HL-60/S4 treated with retinoic acid at 250 ng/mL for 4 days and 3 days (cell line): Measurements from ENCODE around the gene PJVK.
"Not testable (repeated sequence)": the region's sequence is repeated elsewhere in the genome, so short reads cannot be mapped to it uniquely, and the experiment has no call there.

ENCODE experiments used
- in situ Hi-C: fragments of 300-500 bp; cut with MboI; formaldehyde crosslinking; loops from 2 replicates; pipeline ENCODE4 v1.7.0; 2022; ENCODE audit warnings: low sequenced_read_pairs

PJVK gene

GRCh38 chr2:178428396-178428806 is 22.8 kb upstream of the PJVK start:
- in situ Hi-C loops = no loop called here

DNA sequence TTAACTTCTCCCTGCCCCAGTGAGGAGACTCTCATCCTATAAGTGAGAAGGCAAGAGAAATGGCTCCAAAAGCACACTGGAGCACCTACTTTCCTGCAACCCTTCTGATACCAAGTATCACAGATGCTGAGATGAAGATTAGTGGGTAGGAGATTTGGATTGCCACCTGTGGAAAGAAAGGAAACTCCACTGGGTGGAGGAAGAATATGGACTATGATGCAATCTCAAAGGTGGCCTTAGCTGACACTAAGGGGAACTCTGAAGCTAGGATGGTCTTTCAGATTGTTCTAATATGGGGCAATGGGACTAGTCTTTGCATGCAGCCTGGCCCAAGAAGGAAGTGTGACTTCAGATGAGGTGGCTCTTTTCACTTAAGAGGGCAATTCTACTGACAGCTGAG is 21.8 kb upstream of the PJVK start:
- in situ Hi-C loops = no loop called here

GRCh38 chr2:178436662-178437061 is 14.5 kb upstream of the PJVK start:
- in situ Hi-C loops = no loop called here

DNA sequence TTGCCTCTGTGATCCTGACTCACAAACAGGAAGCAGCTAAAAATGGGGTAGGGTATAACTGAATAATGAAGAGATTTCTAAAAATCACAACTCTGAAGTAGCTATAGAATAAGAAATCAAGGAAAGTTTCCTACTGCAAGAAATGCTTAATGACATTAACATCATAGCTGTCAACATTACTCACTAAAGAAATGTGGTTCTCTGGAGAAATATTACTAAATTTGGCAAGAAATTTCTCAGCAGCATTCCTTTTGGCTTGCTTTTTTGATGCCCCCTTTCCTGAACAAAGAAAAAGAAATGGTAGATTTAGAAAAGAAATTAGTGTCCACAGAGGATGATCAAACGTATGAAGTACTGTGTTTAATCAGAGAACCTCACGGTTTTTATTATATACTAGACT is 9.8 kb upstream of the PJVK start:
- in situ Hi-C loops = no loop called here

DNA sequence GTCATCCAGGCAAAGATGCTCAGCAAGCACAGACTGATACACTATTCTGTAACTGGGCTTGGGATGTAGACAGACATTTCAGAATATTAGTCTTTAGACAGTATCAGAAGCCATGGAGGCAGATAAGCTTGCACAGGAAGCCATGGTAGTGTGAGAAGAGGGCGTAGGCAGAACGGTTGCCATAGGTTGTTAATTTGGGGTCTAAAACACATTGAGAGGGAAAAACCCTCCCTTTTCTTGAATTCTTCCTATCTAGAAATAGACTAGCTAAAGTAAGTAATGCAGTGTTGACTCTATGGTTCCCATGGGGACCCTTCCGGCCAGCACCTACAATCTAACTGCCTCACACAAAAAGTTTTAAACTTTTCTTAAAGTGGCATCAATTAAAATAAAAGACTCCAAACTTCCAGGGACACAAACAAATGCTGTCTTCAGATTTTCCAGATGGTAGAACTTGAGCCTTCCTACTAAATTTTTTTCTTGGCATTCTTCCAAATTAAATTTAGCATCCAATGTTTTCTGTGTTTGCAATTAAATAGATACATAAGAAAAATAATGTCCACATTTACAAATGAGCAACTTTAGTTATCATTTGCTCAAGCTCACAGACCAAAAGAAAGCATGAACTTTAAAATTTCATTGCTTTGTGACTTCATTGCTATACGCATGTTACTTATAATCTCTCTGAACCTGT is 2.1 kb upstream of the PJVK start:
- in situ Hi-C loops = no loop called here

DNA sequence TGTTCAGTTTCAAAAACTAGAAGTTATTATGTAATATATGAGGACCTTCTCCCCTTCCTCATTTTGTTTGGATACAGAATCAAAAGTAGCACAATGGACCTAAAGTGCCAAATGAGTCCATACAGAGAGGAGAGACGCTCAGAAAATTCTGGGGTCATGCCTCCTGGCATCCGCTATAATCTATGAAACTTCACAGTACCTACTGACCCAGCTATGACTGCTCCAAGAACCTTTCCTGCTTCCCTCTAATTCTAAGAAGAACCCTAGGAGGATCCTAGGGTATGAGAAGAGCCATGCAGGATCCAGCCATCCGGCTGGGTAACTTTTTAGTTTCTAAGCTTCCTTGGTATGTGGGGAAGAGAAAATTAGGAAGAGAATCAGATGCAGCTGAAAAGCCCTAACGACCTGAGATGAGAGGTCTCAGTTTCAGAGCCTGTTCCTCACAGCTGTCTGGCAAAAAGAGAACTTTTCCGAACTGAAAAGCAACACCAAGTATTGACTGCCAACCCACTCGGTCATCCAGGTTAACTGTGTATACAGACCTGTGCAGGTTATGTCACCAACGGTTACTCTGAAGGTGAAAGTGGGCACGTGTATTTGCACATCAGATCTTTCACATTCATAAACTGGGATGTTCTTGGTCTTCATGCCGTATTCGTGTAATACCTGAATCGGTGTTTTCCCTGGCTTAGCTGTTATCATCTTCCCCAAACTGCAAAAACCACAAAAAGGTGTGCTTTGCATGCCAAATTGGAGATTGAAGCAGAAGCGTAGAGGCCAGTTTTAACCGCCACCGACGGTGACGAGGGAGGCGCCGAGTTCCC is 1.3 kb upstream of the PJVK start:
- in situ Hi-C loops = no loop called here

DNA sequence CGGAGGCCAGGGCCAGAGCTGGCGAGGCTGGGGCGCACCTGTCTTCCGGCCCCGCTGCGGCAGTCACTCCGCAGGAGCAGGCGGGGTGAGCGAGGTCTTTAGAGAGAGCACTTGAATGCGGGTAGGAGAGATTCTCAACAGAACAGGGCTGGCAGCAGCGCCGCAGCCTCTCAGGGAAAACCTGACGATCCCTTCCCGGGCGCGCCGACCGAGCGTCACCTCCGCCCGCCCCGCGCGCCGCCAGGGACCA is 729 bp upstream of the PJVK start:
- in situ Hi-C loops = no loop called here

DNA sequence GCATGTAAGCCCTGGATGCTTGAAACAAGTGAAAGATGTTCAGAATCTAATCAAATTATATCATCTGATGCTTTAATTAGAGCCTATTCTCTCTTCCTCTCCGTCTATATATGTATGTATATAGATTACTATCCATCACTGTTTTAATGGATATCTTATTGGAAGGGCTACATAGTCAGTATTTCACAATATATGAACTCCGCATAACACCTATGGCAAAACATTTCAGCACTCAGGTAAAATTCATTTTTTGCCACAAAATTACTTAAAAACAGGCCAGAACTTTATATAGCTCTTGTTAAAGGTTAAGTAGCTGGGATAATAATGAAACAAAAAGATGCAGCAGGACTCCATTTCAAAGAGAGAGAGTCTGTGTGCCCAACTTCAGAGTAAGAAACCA is 1.2 kb downstream of the PJVK start:
- in situ Hi-C loops = no loop called here

DNA sequence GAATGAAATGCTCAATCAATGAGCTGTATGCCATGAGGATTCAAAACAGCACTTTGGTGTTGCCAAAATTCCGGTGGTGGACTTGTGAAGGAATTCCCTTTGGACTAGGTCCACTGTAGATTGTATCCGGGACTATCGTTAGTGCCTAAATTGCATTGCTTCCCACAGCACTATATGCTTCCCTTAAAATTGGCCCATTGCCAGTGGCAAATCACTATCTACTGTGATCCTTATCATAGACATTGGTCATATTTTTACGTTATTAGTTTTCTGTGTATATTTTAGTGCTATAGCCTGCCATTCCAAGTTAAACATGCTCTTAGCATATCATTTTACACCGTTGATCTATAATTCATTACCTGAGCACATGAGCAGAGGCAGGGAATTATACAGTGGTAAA is 1.7 kb downstream of the PJVK start:
- in situ Hi-C loops = no loop called here

- in situ Hi-C loops = no loop called here
Observed at GRCh38 chr2:178455947-178456346, 4.8 kb downstream of the PJVK start.

DNA sequence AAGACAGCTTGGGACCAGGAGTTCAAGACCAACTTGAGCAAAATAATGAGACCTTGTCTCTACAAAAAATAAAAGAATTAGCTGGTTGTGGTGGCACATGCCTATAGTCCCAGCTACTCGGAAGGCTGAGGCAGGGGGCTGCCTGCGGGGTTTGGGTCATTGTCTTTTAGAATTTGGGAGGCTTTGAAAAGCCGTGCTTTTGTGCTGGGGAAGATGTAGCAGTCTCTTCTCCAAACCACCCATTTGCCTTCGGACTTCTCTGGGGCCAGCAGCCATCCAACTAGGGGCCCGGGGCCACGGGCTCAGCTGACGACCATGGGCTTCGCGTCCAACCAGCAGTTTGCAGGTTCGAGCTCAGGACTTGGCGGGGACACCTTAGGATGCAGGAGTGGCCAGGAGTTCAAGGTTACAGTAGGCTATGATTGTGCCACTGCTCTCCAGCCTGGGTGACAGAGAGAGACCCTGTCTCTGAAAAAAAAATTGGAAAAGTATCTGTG is 6.3 kb downstream of the PJVK start:
- in situ Hi-C loops = no loop called here

DNA sequence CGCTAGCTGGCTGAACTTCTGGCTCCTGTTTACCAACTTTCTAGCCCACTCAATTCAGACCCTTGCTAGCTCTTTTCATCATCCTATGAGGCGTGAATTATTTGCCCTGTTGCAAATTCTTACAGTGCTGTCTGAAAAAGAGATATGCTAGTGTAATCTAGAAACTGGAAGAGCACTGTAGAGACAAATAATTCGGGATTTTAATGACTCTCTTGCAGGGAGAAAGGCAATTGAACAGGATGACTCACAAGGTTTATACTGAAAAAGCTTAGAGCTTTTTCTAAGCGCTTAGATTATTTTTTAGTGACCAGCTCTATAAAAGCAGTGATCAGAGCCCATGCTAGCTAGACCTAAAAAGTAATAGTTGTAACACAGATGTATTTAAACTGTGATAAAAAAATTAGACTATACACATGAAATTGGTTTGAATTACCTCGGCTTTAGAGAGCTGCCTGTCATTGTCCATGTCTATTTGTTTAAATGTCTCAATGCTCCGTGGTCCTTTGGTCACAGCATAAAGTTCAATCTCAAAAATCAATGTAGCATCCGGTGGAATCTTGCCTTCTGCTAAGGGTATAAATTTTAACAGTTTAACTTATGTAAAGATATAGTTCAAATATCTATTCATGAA is 18.2 kb downstream of the PJVK start:
- in situ Hi-C loops = no loop called here

GRCh38 chr2:178471313-178471712 is 20.1 kb downstream of the PJVK start:
- in situ Hi-C loops = not testable (repeated sequence)

DNA sequence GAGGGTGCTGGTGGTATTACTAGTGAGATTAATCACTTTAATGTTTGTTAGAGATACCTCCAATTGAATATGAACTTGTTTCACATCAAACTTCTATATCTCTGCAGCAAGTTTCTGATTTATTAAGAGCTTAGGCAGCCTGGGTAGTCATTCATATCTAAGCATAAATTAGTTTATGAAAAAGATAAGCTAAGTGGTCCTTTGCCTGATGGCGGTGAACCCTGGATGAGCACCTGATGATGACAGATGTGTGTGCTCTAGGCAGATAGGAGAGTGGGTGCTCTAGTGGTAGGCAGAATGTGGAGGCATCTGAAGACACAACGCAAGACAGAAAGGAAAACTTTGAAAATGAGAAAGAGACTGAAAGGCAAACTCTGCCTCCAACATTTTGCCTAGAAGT is 22.2 kb downstream of the PJVK start:
- in situ Hi-C loops = no loop called here

- in situ Hi-C loops = no loop called here
Observed at GRCh38 chr2:178473931-178474330, 22.8 kb downstream of the PJVK start.

DNA sequence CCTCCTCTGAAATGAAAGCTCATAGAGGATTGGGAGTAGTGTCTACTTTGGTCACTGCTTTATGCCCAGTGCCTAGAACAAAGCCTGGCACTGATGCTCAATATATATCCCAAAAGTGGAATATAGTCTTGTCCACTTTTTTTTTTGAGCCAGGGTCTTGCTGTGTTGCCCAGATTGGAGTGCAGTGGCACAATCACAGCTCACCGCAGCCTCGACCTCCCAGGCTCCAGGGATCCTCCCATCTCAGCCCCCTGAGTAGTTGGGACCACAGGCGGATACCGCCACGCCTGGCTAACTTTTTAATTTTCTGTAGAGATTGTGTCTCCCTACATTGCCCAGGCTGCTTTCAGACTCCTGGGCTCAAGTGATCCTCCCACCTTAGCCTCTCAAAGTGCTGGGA is 23.4 kb downstream of the PJVK start:
- in situ Hi-C loops = no loop called here

DNA sequence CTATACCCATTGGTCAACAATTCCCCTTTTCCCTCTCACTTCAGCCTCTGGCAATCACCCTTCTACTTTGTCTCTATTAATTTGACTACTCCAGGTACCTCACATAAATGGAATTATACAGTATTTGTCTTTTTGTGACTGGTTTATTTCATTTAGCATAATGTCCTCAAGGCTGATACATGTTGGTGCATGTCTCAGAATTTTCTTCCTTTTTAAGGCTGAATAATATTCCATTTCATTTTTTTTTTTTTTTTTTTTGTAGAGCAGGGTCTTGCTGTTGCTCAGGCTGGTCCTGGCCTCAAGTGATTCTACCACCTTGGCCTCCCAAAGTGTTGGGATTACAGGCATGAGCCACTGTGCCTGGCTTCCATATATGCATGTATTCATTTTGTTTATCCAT is 25.3 kb downstream of the PJVK start:
- in situ Hi-C loops = no loop called here

DNA sequence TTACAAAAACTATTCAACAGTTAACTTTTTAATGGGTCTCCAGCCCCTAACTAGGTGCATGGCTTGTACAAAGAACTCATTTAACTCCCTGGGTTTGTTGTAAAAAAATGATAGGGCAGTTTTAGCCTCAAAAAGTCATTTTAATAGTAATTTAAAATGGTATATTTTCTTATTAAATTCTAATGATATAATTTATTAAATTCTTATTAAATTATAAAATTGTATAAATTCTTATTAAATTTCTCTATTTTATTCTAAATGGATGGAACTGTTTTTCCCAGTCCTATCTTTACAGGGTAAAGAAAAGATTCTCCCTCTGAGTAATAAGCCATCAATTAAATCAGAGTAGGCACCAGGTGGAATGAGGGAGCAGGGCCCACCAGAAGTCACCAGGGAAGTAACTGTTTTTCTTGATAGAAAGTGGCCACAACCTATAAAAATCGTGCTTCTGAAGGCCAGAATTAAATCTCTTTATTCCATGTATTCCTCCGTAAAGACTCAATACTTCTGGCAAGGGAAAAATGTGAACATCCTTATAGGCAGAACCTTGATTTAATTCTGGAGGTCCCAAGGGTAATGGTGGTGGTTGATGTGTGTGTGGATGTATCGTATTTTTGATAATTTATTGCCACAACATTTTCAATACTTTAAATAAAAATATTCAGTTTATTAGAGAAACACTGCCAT is 26.4 kb downstream of the PJVK start:
- in situ Hi-C loops = no loop called here

GRCh38 chr2:178478130-178478438 is 26.9 kb downstream of the PJVK start:
- in situ Hi-C loops = no loop called here

- in situ Hi-C loops = no loop called here
Observed at GRCh38 chr2:178478439-178479274, 27.5 kb downstream of the PJVK start, which contains the start of gene FKBP7. TSS of gene FKBP7 (minus strand) at chr2:178478600. CDS start at chr2:178478499, 101 bp downstream.

- in situ Hi-C loops = no loop called here
Observed at GRCh38 chr2:178479275-178479616, 28.1 kb downstream of the PJVK start.
